Hindlimb muscle (tissue), 1 donor: Measurements from ENCODE around the gene RBM15B. TPM values are rescaled to one million over a fixed set of nuclear protein-coding genes. Genes with fewer than 3 reads are reported as not detected.

Experiments used
- DNase-seq: peaks from one replicate; pipeline ENCODE4 v3.0.0-alpha.2; 2013
- polyA plus RNA-seq: library from polyadenylated mRNA; unstranded; fragments of 120-200 nt; gene quantifications from one replicate; pipeline ENCODE4 v1.2.1, GENCODE V29; 2013; ENCODE audit not compliant: insufficient read length

Gene RBM15B
- polyA plus RNA-seq, 1 donor = 22.6 TPM

GRCh38 chr3:51393564-51393963, 2.5 kb downstream of the RBM15B start:
- no peak for DNase-seq

- no peak for DNase-seq
Observed at GRCh38 chr3:51394541-51394940, 3.5 kb downstream of the RBM15B start.

- DNase-seq = no peak
Observed at GRCh38 chr3:51395493-51396213, 4.6 kb downstream of the RBM15B start.

- no peak for DNase-seq
Observed at GRCh38 chr3:51396401-51396800, 5.3 kb downstream of the RBM15B start.

GRCh38 chr3:51397392-51397791, 6.3 kb downstream of the RBM15B start:
- DNase-seq = no peak

GRCh38 chr3:51398595-51399310, 7.7 kb downstream of the RBM15B start:
- no peak for DNase-seq

GRCh38 chr3:51400166-51400565, 9.1 kb downstream of the RBM15B start:
- no peak for DNase-seq

GRCh38 chr3:51401735-51402134, 10.7 kb downstream of the RBM15B start:
- DNase-seq = no peak

- no peak for DNase-seq
Observed at GRCh38 chr3:51403675-51404074, 12.6 kb downstream of the RBM15B start.

- DNase-seq = no peak
Observed at GRCh38 chr3:51408021-51408420, 16.9 kb downstream of the RBM15B start.

- DNase-seq = no peak
Observed at GRCh38 chr3:51408813-51409212, 17.7 kb downstream of the RBM15B start.

GRCh38 chr3:51422211-51422610, 31.1 kb downstream of the RBM15B start:
- DNase-seq = no peak

- DNase-seq = no peak
Observed at GRCh38 chr3:51426921-51427320, 35.8 kb downstream of the RBM15B start.

GRCh38 chr3:51429138-51429537, 38.1 kb downstream of the RBM15B start:
- DNase-seq = no peak

- DNase-seq = no peak
Observed at GRCh38 chr3:51434110-51434509, 43.0 kb downstream of the RBM15B start.

- peak; percentile 17 for DNase-seq
Observed at GRCh38 chr3:51434746-51435327, 43.8 kb downstream of the RBM15B start.

- no peak for DNase-seq
Observed at GRCh38 chr3:51436998-51437639, 46.0 kb downstream of the RBM15B start.

GRCh38 chr3:51441282-51442030, 50.4 kb downstream of the RBM15B start:
- no peak for DNase-seq

GRCh38 chr3:51445544-51446280, 54.6 kb downstream of the RBM15B start:
- DNase-seq = no peak
